ENCODE measurements around the gene BMPER.

BMPER gene

DNA sequence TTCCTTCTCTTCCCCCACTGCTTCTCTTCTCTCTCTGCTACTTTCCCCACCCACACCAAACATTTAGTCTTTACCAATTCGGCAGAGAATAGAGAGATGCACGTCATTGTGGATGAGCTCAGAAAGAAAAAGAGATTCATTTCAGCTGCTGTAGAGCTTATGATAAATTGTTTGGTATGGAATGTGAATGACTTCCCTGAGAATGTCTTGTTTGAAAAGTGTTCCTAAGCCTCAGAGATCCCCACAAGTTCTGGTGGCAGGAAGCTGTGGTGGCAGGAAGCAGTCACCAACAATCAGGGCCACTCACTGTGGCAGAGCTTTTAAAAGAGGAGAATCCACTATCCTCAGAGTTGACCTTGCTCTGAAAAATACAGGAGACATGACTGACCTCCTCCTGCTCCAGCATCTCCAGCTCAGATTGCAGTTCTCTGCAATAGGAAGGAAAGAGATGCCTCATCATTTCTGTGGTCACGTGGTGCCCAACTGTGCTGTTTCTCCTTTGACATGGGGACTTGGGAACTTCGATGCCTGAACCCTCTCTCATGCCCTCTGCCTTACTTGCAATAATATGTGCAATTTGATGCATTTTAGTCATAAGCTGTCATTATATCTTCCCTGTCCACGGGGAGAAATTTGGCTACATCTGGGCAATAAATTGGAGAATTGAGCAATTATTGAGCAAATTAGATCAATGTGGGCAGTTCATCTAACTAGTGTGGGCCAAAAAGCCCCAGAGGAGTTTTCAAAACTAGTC lies 76.5 kb downstream of the BMPER start:
- Mint-ChIP-seq H3K27me3 (no peaks in the 10 kb centered on the region), H3K4me3 (no peak overlapping the region), H3K27ac (no peak overlapping the region), H3K4me1 (no peaks in the 10 kb centered on the region), H3K36me3 (no peaks in the 10 kb centered on the region), H3K9me3 (no peaks in the 10 kb centered on the region)
- DNase-seq (ENCODE audit: low spot score in 2 of 2) (no peak), ATAC-seq (ENCODE audit: low read depth) (no peak)

DNA sequence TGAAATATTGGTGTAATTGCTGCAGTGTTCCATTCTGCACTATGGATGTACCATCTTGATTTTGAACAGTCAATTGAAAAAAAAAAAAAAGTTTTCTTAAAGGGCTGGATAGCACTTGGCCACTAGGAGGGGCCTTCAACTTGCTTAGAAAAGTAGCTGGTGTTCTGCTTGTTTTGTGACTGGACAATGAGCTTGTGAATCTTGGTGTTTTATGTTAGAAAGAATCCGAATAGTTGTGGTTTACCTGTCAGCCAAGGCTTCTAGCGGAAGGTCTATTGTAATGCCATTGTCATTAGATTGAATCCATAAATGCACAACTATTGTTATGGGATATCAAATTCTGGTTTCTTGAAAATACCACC lies 77.1 kb downstream of the BMPER start:
- Mint-ChIP-seq H3K4me3 (no peak overlapping the region), H3K27me3 (no peaks in the 10 kb centered on the region), H3K4me1 (no peaks in the 10 kb centered on the region), H3K36me3 (no peaks in the 10 kb centered on the region), H3K27ac (no peak overlapping the region), H3K9me3 (no peaks in the 10 kb centered on the region)
- no peak for DNase-seq (ENCODE audit: low spot score in 2 of 2)
- ATAC-seq (ENCODE audit: low read depth), result no peak

DNA sequence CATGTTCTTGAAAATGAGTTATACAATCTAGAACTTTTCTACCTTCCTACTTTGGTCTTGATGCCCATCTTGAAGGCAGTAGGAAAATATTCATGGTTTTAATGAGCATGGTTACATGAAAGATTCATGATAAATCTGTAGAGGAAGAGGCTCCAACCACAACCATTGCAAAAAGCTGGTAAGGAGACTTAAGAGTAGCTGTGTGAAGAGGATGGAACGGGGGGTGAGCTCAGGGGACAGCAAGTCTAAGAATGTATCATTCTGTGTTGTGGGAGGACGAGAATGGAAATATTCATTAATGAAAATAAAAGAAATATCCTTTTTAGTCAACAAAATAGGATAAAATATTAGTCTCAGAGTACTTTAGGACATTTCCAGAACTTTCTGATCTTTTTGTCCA lies 81.1 kb downstream of the BMPER start:
- no peaks in the 10 kb centered on the region for H3K27me3 Mint-ChIP-seq
- DNase-seq (ENCODE audit: low spot score in 2 of 2), result no peak

DNA sequence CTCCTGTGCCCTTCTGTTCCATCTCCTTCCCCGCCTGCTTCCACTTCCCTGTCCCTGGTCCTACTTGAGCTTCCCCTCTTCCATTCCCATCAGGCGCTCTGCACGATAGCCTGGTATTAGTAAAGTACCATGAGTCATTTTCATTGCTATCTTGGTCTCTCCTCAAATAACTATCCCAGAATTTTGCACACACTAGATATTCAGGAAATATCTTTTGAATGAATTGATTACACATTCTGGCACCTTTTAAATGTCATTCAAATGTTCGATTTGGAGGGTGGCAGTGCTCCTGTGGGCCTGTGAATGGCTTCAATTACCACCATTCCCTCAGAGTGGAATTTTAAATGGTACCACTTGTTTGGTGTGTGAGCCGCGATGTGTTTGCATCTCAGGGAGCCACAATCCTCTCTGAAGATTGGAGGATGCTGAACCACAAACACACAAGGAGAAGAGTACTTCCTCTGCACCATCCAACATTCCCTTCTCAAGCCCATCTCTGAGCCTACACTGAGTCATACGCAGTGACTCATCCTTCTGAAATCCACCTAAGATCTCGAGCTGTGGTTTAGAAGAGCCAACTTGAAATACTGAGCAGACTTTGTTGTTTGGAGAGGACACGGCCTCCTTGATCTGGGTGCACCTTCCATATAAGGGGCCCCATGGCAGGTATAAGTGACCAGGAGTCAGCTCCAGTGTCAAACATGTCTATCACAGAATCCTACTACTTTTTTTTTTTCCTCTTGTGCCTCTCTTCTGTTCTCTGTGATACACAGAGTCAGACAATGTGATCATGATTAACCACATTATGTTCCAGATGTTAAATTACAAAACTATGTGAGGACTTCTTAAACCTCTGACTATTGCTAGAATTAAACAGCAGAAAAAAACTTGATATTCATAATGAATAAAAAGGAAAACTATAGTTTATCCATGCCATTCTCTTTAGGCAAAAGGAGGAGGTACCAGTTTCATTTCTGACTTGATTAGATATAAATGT lies 81.9 kb downstream of the BMPER start:
- Mint-ChIP-seq H3K27me3 (no peaks in the 10 kb centered on the region), H3K27ac (no peak overlapping the region), H3K4me1 (no peaks in the 10 kb centered on the region), H3K36me3 (no peaks in the 10 kb centered on the region), H3K4me3 (no peak overlapping the region), H3K9me3 (no peaks in the 10 kb centered on the region)
- no peak for ATAC-seq (ENCODE audit: low read depth)
- no peak for DNase-seq (ENCODE audit: low spot score in 2 of 2)

More for the DNA sequence above, 81.1 kb downstream of the BMPER start:
- H3K4me3 Mint-ChIP-seq, result no peak overlapping the region
- no peaks in the 10 kb centered on the region for H3K9me3 Mint-ChIP-seq
- no peak overlapping the region for H3K27ac Mint-ChIP-seq
- H3K4me1 Mint-ChIP-seq, result no peaks in the 10 kb centered on the region
- H3K36me3 Mint-ChIP-seq, result no peaks in the 10 kb centered on the region
- no peak for ATAC-seq (ENCODE audit: low read depth)

DNA sequence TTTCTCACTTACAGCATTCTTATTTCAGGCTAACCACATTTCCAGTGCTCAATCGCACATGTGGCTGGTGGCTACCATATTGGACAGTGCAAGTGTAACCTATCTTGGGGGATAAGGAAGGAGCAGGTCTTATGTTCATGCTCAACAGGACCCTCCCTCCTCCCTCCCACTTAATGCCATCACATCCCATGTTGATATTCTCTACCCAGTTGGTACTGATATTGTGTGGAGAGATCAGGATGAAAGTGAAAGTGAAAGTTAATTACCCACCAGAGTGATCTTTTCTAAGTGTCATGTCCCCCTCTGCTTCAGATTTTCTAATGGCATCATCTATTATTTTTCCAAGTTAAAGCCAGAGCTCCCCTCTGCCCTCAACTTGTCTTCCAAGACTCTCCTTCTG lies 91.6 kb downstream of the BMPER start:
- no peak overlapping the region for H3K27ac Mint-ChIP-seq
- no peak overlapping the region for H3K4me3 Mint-ChIP-seq
- peaks cover 3% of the 10 kb centered on the region for H3K9me3 Mint-ChIP-seq
- ATAC-seq (ENCODE audit: low read depth) (no peak), DNase-seq (ENCODE audit: low spot score in 2 of 2) (no peak)
- peaks cover 2% of the 10 kb centered on the region for H3K27me3 Mint-ChIP-seq
- peaks cover 3% of the 10 kb centered on the region for H3K4me1 Mint-ChIP-seq
- no peaks in the 10 kb centered on the region for H3K36me3 Mint-ChIP-seq

DNA sequence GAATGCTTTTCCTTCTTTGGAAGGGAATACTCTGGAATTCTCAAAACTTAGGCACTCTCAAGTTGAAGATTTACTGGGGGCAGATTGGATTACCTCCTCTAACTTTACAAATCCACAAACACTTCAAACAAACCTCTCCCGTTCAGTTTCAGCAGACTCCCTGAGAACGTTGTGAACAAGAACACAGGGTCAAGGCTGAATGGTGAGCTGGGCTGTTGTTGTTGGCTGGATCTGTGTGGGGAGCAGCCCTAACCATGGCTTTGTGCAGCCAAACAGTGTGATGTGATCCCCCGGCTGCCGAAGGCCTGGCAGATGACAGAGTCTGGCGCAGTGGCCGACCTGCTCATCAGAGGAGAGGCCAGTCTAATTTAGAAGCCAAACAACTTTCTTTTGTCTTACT lies 93.1 kb downstream of the BMPER start:
- Mint-ChIP-seq H3K4me1 (peaks cover 3% of the 10 kb centered on the region), H3K27ac (no peak overlapping the region), H3K36me3 (no peaks in the 10 kb centered on the region), H3K27me3 (peaks cover 2% of the 10 kb centered on the region), H3K4me3 (no peak overlapping the region), H3K9me3 (peaks cover 7% of the 10 kb centered on the region)
- DNase-seq (ENCODE audit: low spot score in 2 of 2) (no peak), ATAC-seq (ENCODE audit: low read depth) (no peak)

DNA sequence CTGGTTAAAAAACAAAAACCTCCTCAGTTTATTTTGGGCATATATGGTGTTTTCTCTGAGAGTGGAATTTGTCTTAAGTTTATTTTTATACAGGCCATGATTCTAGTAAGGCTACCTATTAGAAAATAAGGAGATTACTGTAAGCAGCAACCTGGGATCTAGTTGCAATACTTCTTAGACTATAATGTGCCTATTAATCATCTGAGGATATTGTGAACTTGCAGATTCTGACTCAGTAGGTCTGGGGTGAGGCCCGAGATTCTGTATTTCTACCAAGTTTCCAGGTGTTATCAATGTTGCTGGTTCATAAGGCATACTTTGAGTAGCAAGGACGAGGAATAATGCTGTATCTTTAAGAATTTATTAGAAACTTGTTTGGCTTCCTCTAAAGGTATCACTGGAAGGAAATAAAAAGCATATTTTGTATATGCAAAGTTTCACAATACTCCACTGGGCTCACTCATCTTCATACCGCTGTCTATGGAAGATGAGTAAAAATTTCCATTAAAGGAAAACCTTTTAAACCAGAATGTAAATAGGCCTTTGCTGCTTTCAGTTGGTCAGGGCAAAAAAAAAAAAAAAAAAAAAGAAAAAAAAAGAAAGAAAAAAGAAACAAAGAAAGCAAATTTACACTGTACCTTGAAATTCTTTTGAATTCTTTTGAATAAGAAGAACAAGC lies 105.8 kb downstream of the BMPER start:
- H3K4me1 Mint-ChIP-seq, result no peaks in the 10 kb centered on the region
- DNase-seq (ENCODE audit: low spot score in 2 of 2) (no peak), ATAC-seq (ENCODE audit: low read depth) (no peak)
- H3K9me3 Mint-ChIP-seq, result no peaks in the 10 kb centered on the region
- no peaks in the 10 kb centered on the region for H3K36me3 Mint-ChIP-seq
- H3K4me3 Mint-ChIP-seq, result no peak overlapping the region
- H3K27ac Mint-ChIP-seq, result no peak overlapping the region
- no peaks in the 10 kb centered on the region for H3K27me3 Mint-ChIP-seq

- no peaks in the 10 kb centered on the region for H3K36me3 Mint-ChIP-seq
Measured at GRCh38 chr7:34011696-34012095, 106.4 kb downstream of the BMPER start.

GRCh38 chr7:34013421-34013820 lies 108.1 kb downstream of the BMPER start:
- Mint-ChIP-seq H3K9me3 (no peaks in the 10 kb centered on the region), H3K4me1 (no peaks in the 10 kb centered on the region), H3K27me3 (peaks cover 2% of the 10 kb centered on the region), H3K4me3 (no peak overlapping the region), H3K27ac (no peak overlapping the region), H3K36me3 (no peaks in the 10 kb centered on the region)
- DNase-seq (ENCODE audit: low spot score in 2 of 2) (no peak), ATAC-seq (ENCODE audit: low read depth) (no peak)

More at GRCh38 chr7:34011696-34012095, 106.4 kb downstream of the BMPER start:
- no peak for ATAC-seq (ENCODE audit: low read depth)
- no peak overlapping the region for H3K27ac Mint-ChIP-seq
- DNase-seq (ENCODE audit: low spot score in 2 of 2), result no peak
- H3K27me3 Mint-ChIP-seq, result no peaks in the 10 kb centered on the region
- H3K9me3 Mint-ChIP-seq, result no peaks in the 10 kb centered on the region
- no peaks in the 10 kb centered on the region for H3K4me1 Mint-ChIP-seq
- H3K4me3 Mint-ChIP-seq, result no peak overlapping the region

GRCh38 chr7:34015651-34016050 lies 110.3 kb downstream of the BMPER start:
- H3K27ac Mint-ChIP-seq, result no peak overlapping the region
- no peak for DNase-seq (ENCODE audit: low spot score in 2 of 2)
- no peaks in the 10 kb centered on the region for H3K9me3 Mint-ChIP-seq
- H3K27me3 Mint-ChIP-seq, result peaks cover 3% of the 10 kb centered on the region
- no peaks in the 10 kb centered on the region for H3K4me1 Mint-ChIP-seq
- no peaks in the 10 kb centered on the region for H3K36me3 Mint-ChIP-seq
- no peak overlapping the region for H3K4me3 Mint-ChIP-seq
- no peak for ATAC-seq (ENCODE audit: low read depth)

GRCh38 chr7:34016876-34017275 lies 111.5 kb downstream of the BMPER start:
- ATAC-seq (ENCODE audit: low read depth) (no peak), DNase-seq (ENCODE audit: low spot score in 2 of 2) (no peak)
- Mint-ChIP-seq H3K4me3 (no peak overlapping the region), H3K36me3 (no peaks in the 10 kb centered on the region), H3K9me3 (no peaks in the 10 kb centered on the region), H3K27ac (no peak overlapping the region), H3K27me3 (peaks cover 3% of the 10 kb centered on the region), H3K4me1 (no peaks in the 10 kb centered on the region)

GRCh38 chr7:34019301-34019790 lies 114.0 kb downstream of the BMPER start:
- Mint-ChIP-seq H3K27me3 (peaks cover 3% of the 10 kb centered on the region), H3K9me3 (no peaks in the 10 kb centered on the region), H3K4me3 (no peak overlapping the region), H3K36me3 (no peaks in the 10 kb centered on the region), H3K4me1 (no peaks in the 10 kb centered on the region), H3K27ac (no peak overlapping the region)
- no peak for DNase-seq (ENCODE audit: low spot score in 2 of 2)
- no peak for ATAC-seq (ENCODE audit: low read depth)

DNA sequence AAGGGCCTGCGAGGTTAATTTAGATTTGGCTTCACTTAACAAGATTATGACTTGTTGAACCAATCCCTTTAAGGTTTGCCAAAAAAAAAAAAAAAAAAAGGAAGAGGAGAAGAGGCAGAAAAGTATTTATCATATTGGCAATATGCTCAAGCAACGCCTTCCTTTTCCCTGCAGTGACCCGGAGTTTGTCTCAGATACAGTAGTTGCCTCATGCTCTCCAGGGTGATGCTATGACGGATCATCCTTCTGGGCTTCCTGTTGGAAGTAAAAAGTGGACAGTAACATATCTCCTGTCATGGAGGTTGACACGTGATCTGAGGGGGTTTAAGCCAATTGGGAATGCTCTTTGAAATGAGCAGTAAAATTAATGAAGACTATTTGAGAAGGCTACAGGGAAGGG lies 117.3 kb downstream of the BMPER start:
- Mint-ChIP-seq H3K9me3 (no peaks in the 10 kb centered on the region), H3K27ac (no peak overlapping the region), H3K4me3 (no peak overlapping the region), H3K36me3 (no peaks in the 10 kb centered on the region), H3K27me3 (peaks cover 5% of the 10 kb centered on the region), H3K4me1 (no peaks in the 10 kb centered on the region)
- DNase-seq (ENCODE audit: low spot score in 2 of 2), result no peak
- ATAC-seq (ENCODE audit: low read depth), result no peak

DNA sequence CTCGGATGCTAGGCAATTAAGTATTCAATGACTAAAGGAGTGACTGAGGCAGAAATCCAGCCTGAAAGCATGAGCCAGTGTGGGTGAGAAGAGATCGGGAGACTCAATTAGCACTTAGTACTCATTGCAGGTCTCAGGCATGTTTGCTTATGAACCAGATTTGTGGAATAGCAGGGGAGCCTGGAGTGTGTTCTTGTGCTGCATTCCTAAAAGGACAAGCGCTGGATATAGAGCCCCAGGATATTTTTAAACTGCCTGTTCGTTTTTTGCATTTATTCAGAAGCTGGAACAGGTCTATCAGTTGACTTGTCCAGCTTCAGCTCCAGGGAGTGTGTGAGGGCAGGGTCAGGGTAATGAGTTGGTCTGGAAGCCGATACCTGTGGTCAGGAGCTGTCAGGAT lies 120.3 kb downstream of the BMPER start:
- H3K36me3 Mint-ChIP-seq, result no peaks in the 10 kb centered on the region
- no peak overlapping the region for H3K4me3 Mint-ChIP-seq
- ATAC-seq (ENCODE audit: low read depth) (no peak), DNase-seq (ENCODE audit: low spot score in 2 of 2) (no peak)
- H3K27ac Mint-ChIP-seq, result no peak overlapping the region
- no peaks in the 10 kb centered on the region for H3K4me1 Mint-ChIP-seq
- no peaks in the 10 kb centered on the region for H3K9me3 Mint-ChIP-seq
- H3K27me3 Mint-ChIP-seq, result peaks cover 4% of the 10 kb centered on the region

Data from memory B cell (primary cell).